HAP-1 (cell line): ENCODE measurements around the gene RDH12.
"Not testable (repeated sequence)": the region's sequence is repeated elsewhere in the genome, so short reads cannot be mapped to it uniquely, and the experiment has no call there.

Experiments
- DNase-seq, 2 experiments: peaks; one replicate each; pipeline ENCODE4 v3.0.0-alpha.2; 2016 to 2020; ENCODE audit warnings: low spot score in 2 of 2
- H3K27me3 ChIP-seq: fragments of 250-450 bp; sonication (Bioruptor Pico); 2 replicates; pipeline ENCODE4 v1.5.1; 2020; ENCODE audit warnings: low read depth, mild to moderate bottlenecking, moderate library complexity
- H3K36me3 ChIP-seq: fragments of 250-450 bp; sonication (Bioruptor Pico); replicated peaks from 2 replicates; pipeline ENCODE4 v1.5.1; 2020; ENCODE audit warnings: mild to moderate bottlenecking
- H3K4me1 ChIP-seq: fragments of 250-450 bp; sonication (Bioruptor Pico); 2 replicates; pipeline ENCODE4 v1.5.1; 2020; ENCODE audit warnings: mild to moderate bottlenecking
- H3K4me3 ChIP-seq: fragments of 250-450 bp; sonication (Bioruptor Pico); 2 replicates; pipeline ENCODE4 v1.5.1; 2020; ENCODE audit warnings: mild to moderate bottlenecking, moderate library complexity
- H3K9me3 ChIP-seq: fragments of 250-450 bp; sonication (Bioruptor Pico); 2 replicates; pipeline ENCODE4 v1.5.1; 2020; ENCODE audit warnings: mild to moderate bottlenecking, moderate library complexity
- in situ Hi-C: fragments of 300-500 bp; cut with MboI; formaldehyde crosslinking; loops from 3 replicates; pipeline ENCODE4 v1.14.3; 2020; ENCODE audit warnings: low sequenced_read_pairs, inconsistent platforms, mixed read lengths

RDH12 gene

DNA sequence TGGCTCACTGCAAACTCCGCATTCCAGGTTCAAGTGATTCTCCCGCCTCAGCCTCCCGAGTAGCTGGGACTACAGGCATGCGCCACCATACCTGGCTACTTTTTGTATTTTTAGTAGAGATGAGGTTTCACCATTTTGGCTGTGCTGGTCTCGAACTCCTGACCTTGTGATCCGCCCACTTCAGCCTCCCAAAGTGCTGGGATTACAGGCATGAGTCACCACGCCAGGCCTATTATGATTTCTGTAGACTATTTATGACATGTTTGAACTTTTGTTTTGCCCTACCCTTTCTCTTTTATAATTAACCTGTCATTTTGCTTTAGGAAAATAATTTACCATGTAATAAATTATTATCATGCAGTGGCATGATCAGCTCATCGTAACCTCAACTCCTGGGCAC is at the start of gene RDH12:
TSS of gene RDH12 (plus strand) at position 395 of the 400 bp plus-strand sequence. CDS start 20,757 bp downstream, outside the sequence.
- not testable (repeated sequence) for H3K36me3 ChIP-seq, DNase-seq, H3K27me3 ChIP-seq, H3K9me3 ChIP-seq, H3K4me3 ChIP-seq, H3K4me1 ChIP-seq
- in situ Hi-C loops: loop anchor here (5.0 to 10.0 kb wide), 2 partner anchors 119 to 277 kb away; no protein-coding TSS in a partner anchor

DNA sequence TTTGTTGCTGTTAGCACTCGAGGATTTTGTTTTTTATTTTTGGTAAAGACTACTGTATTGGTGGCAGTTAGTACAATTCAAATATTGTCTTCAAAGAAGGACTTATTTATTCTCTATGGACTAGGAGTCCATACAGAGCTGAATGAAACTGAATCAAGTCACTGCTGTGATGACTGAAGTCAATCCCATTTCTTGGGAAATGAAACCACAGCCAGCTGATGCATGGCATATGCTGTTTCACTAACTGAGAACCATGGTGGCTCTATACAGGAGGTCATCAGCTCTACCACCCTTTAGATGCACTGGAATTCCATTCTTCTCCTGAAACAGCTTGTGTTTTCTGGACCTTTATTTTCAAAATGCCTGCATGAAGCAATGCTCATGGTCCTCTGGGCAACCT is 49.5 kb upstream of the RDH12 start:
- H3K4me3 ChIP-seq: no peak overlapping the region
- no peaks in the 10 kb centered on the region for H3K4me1 ChIP-seq
- no peak for DNase-seq
- H3K36me3 ChIP-seq: peaks cover 81% of the 10 kb centered on the region
- no peaks in the 10 kb centered on the region for H3K27me3 ChIP-seq
- H3K9me3 ChIP-seq: no peaks in the 10 kb centered on the region
- in situ Hi-C loops: no loop called here

DNA sequence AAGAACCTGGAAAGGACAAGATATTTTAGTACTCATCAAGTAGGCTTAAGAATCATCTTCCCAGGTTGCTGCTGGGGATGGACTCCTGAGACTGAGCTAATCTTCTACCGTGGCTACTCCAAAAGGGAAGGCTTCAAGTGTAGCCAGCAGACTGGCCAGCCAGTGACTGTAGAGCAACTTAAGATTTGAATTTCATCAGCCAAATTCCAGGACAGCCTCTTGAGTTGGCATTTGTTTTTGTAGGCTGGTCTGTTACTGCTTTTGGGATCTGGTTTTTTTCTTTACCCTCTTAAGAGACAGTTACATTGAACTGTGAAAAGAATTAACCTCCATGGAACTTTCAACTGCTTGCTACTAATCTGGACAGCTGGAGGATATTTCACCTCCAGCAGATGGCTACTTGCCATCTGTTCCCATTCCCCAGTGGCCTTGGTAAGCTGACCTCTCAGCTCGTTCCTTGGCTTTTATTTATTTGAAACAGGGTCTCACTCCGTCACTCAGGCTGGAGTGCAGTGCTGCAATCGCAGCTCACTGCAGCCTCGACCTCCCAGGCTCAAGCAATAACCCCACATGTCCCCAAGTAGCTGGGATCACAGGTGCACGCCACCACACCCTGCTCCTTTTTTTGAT is 47.9 kb upstream of the RDH12 start:
- no peak for DNase-seq
- Histone ChIP-seq H3K4me1 (no peaks in the 10 kb centered on the region), H3K4me3 (no peak overlapping the region), H3K9me3 (no peaks in the 10 kb centered on the region), H3K27me3 (no peaks in the 10 kb centered on the region), H3K36me3 (peaks cover 76% of the 10 kb centered on the region)
- in situ Hi-C loops: no loop called here

DNA sequence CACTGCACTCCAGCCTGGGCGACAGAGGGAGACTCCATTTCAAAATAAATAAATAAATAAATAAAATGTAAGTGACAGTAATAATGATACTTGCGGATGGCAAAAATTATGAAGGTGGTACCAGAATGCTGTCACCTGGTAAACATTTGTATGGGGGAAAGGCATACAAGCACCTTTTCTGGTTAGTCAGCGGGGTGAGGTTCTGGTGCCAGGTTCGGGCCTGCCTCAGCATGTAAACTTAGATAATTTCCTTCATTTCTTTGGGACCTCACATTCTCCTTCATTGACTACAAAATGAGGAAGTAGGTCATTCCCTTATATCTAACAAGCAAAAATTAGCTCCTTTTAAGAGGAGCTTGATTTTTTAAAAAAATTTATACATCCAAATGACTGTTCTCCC is 38.1 kb upstream of the RDH12 start:
- Histone ChIP-seq H3K4me3 (no peak overlapping the region), H3K9me3 (no peaks in the 10 kb centered on the region), H3K27me3 (no peaks in the 10 kb centered on the region), H3K36me3 (peaks cover 6% of the 10 kb centered on the region), H3K4me1 (peaks cover 7% of the 10 kb centered on the region)
- in situ Hi-C loops: no loop called here
- DNase-seq: no peak

DNA sequence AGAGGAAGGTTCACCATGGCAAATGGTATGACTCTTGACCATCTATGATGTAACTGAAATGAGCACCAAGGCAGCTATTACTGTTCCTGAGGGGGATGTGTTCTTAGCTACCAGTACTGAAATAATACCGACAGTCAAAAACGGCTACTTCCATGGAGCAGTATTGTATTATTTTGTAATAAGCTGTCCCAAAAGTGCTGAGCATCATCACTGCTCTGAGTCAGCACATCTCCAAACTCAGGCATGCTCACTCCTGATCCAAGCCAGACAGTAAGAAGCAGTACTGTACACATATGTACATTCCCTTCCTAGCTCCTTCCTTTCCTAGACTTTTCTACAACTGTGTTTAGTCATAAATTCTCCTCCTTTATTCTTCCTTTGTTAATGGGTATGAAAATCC is 35.8 kb upstream of the RDH12 start:
- DNase-seq: no peak
- Histone ChIP-seq H3K4me3 (no peak overlapping the region), H3K36me3 (no peaks in the 10 kb centered on the region), H3K27me3 (no peaks in the 10 kb centered on the region), H3K9me3 (no peaks in the 10 kb centered on the region), H3K4me1 (peaks cover 12% of the 10 kb centered on the region)
- in situ Hi-C loops: no loop called here

DNA sequence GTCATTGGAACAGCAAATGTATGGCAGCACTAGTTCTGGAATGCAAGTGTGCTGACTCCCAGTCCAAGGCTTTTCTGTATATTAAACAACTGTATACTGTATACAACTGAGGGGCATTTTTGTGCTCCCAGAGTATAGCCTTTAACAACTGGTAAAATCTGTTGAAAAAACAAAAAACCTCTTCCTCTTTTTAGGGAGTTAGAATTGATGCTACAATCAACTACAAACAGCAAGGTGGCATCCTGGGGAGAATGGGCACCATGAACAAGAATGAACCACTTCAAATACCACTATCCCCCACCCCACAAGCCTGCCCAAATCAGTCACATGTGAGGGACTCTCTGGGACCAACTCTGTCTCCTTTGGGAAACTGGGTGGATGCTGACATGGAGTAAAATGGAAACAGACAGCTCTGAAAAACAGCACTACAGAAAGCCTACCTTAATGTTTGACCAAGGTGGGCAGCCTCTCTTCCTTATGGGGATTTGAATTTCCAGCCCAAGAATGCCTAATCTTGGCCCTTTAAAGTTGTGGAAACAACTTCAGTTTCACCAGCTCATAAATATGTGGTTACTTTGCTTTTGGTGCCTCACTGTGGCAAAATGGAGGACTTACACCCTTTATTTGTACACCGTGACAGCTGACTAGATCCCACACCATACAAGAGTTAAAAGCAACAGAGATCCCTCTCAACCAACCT is 34.8 kb upstream of the RDH12 start:
- Histone ChIP-seq H3K4me1 (peaks cover 12% of the 10 kb centered on the region), H3K36me3 (no peaks in the 10 kb centered on the region), H3K4me3 (no peak overlapping the region), H3K27me3 (no peaks in the 10 kb centered on the region), H3K9me3 (no peaks in the 10 kb centered on the region)
- in situ Hi-C loops: no loop called here
- DNase-seq: peak; percentile 41 to 66

DNA sequence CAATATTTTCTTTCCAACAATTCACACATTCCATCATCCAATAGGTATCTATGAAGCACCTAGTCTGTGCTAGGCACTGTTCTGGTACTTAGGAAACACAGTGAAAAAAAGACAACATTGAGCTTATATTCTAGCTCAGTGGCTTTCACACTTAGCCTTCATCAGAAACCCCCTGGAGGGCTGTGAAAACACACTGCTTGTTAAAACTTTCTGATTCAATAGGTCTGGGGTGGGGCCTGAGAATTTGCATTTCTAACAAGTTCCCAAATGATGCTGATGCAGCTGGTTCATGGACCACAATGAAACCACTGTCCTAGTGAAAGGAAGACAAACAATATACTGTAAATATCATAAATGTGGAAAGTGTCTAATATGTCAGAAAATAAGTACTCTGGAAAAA is 33.1 kb upstream of the RDH12 start:
- in situ Hi-C loops: no loop called here
- H3K4me1 ChIP-seq: peaks cover 17% of the 10 kb centered on the region
- no peaks in the 10 kb centered on the region for H3K36me3 ChIP-seq
- DNase-seq: peak; percentile 68 to 76
- H3K27me3 ChIP-seq: no peaks in the 10 kb centered on the region
- H3K9me3 ChIP-seq: no peaks in the 10 kb centered on the region
- H3K4me3 ChIP-seq: no peak overlapping the region

DNA sequence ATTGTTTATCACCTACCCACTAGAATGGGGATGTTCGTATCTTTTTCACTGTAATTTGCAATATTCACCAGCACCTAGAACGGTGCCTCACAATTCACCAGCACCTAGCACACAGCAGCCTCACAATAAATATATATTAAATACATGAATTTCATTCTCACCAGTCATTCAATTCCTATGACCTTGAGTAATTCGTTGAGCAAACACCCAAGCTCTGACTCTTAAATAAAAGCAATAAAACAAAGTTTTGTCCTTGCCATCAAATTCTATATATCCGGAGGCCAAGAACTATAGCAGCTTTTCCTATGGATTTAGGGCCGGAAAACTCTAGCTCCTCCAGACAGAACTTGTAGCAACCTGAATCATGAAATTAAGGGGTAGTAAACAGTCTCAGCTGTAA is 28.2 kb upstream of the RDH12 start:
- H3K36me3 ChIP-seq: peaks cover 11% of the 10 kb centered on the region
- peaks cover 12% of the 10 kb centered on the region for H3K4me1 ChIP-seq
- H3K9me3 ChIP-seq: no peaks in the 10 kb centered on the region
- no peaks in the 10 kb centered on the region for H3K27me3 ChIP-seq
- in situ Hi-C loops: no loop called here
- DNase-seq: no peak
- H3K4me3 ChIP-seq: peak overlapping the region; percentile 88

DNA sequence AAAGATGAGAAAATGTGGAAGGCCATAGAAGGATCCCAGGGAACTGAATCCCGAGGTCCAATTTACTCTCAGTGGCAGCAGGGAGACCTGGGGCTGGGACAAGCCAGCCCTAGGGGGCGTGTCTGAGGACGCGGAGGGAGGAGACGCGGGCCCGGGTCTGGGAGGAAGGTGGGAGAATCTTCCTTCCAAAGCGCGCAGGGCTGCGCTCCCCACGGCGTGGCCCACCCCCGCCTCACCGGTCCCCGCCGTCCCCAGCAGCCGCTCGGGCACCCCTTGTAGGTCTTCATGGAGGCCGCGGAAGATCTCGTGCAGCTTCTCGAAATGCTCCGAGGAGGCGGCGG is 27.6 kb upstream of the RDH12 start:
- peak overlapping the region; percentile 88 for H3K4me3 ChIP-seq
- no peaks in the 10 kb centered on the region for H3K27me3 ChIP-seq
- H3K36me3 ChIP-seq: peaks cover 14% of the 10 kb centered on the region
- peaks cover 7% of the 10 kb centered on the region for H3K4me1 ChIP-seq
- in situ Hi-C loops: no loop called here
- no peaks in the 10 kb centered on the region for H3K9me3 ChIP-seq
- peak; percentile 74 to 89 for DNase-seq

DNA sequence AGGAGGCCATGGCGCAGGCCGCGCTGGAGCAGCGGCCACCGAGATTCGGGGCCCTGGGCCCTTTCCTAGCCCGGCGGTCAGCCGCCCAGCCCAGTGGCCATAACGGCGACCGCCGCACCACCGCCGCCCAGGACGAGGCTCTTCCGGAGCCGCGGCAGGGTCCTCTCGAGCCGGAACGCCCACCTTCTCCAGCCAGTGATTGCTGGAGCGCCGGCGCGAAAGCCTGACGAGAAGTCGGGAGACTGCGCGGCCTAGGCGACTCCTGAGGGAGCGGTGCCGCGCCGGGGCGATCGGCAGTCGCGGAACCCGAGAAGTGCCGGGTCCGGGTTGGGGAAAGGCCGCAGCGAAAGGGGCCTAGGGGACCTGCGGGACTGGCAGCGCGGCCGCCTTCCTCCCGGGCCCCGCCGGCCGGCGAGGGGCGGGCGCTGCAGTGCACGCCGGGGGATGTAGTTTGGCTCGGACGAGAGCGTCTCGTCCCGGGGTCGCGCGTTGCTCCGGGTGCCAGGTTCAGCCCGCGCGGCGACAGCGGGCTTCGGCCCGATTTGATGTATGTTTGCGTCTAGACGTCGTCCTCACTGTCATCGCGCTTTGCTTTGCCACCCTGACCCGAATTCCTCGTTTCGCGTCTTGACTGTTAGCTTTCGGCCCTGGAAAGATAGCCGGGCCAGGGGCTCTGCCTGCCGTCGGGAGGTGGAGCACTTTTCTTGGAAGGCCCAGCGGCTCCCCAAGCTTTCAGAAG is 27.0 kb upstream of the RDH12 start, which contains the start of gene VTI1B:
TSS of gene VTI1B (minus strand) at position 153 of the 739 bp plus-strand sequence. CDS start at position 10, 143 bp downstream.
- H3K36me3 ChIP-seq: peaks cover 15% of the 10 kb centered on the region
- peaks cover 7% of the 10 kb centered on the region for H3K4me1 ChIP-seq
- in situ Hi-C loops: no loop called here
- H3K27me3 ChIP-seq: no peaks in the 10 kb centered on the region
- DNase-seq: peak; percentile 76 to 86
- H3K9me3 ChIP-seq: no peaks in the 10 kb centered on the region
- H3K4me3 ChIP-seq: peak within 1 kb of the TSS; percentile 88

DNA sequence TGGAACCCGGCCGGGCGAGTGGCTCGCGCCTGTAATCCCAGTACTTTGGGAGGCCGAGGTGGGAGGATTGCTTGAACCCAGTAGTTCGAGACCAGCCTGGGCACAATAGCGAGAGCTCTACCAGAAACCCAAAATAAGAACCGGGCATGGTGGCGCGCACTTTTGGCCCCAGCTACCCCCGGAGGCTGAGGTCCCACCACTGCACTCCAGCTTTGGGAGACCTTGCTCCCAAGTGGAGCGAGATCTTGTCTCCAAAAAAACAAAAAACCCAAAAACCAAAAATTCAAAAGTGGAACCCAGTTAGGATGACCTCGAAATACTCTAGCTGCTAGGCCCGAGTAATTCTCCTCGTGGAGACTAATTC is 26.5 kb upstream of the RDH12 start:
- DNase-seq: no peak
- peaks cover 20% of the 10 kb centered on the region for H3K36me3 ChIP-seq
- peaks cover 7% of the 10 kb centered on the region for H3K4me1 ChIP-seq
- H3K4me3 ChIP-seq: peak overlapping the region; percentile 88
- no peaks in the 10 kb centered on the region for H3K9me3 ChIP-seq
- no peaks in the 10 kb centered on the region for H3K27me3 ChIP-seq
- in situ Hi-C loops: no loop called here

DNA sequence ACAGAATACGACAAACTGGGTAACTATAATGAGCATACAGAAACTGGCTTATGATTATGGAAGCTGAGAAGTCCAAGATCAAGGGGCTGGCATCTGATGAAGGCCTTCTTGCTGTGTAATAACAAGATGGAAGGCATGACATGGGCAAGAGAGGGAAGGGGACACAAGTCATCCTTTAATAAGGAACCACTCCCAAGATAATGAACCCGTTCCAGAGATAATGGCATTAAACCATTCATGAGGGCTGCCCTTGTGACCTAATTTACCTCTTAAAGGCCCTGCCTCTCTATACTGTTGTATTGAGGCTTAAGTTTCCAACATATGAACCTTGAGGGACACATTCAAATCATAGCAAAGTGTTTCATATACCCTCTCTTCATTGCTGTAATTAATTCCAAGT is 22.7 kb upstream of the RDH12 start:
- Histone ChIP-seq H3K4me1 (no peaks in the 10 kb centered on the region; the same call in 1 of the 2 replicates), H3K4me3 (no peak overlapping the region), H3K27me3 (no peaks in the 10 kb centered on the region), H3K36me3 (peaks cover 46% of the 10 kb centered on the region), H3K9me3 (no peaks in the 10 kb centered on the region)
- no peak for DNase-seq
- in situ Hi-C loops: no loop called here

DNA sequence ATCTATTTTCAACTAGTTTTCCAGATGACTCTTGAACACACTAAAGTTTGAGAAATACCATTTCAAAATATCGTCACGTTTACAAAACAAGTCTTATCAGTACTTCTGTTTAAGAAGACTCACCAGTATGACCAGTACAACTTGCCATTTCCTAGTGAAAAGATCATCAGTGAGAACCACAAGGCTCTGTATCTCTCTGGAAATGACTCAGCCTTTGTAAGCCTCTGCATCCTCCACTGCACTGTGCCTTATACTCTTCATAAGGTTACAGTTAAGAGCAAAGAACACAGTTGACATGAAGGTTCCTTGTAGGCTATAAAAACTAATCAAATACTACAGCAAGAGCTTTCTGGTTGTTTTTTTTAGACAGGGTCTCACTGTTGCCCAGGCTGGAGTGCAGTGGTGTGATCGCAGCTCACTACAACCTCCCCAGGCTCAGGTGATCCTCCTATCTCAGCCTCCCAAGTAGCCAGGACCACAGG is 21.5 kb upstream of the RDH12 start:
- Histone ChIP-seq H3K4me3 (no peak overlapping the region), H3K4me1 (peaks cover 5% of the 10 kb centered on the region; the same call in 1 of the 2 replicates), H3K9me3 (no peaks in the 10 kb centered on the region), H3K27me3 (no peaks in the 10 kb centered on the region), H3K36me3 (peaks cover 53% of the 10 kb centered on the region)
- no peak for DNase-seq
- in situ Hi-C loops: no loop called here

DNA sequence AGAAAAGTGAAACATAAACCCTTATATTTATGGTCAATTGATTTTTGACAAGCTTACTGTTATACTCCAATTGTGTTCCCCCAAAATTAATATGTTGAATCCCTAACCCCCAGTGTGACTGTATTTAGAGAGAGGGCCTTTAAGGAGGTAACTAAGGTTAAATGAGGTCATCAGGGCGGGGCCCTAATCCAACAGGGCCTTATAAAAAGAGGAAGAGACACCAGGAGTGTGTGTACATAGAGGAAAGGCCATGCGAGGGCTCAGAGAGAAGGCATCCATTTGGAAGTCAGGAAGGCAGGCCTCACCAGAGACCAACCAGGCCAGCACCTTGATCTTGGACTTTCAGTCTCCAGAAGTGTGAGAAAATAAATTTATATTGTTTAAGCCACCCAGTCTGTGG is 20.7 kb upstream of the RDH12 start:
- in situ Hi-C loops: no loop called here
- Histone ChIP-seq H3K27me3 (no peaks in the 10 kb centered on the region), H3K4me1 (peaks cover 5% of the 10 kb centered on the region; the same call in 1 of the 2 replicates), H3K9me3 (no peaks in the 10 kb centered on the region), H3K36me3 (peaks cover 61% of the 10 kb centered on the region), H3K4me3 (no peak overlapping the region)
- DNase-seq: no peak
